ENCODE results near the gene TXNRD2. TPM values are rescaled to one million over a fixed set of nuclear protein-coding genes. Genes with fewer than 3 reads are reported as not detected.
A peak's percentile ranks its signal among the peaks of the same experiment; 100 is the strongest.

TXNRD2 gene
- total RNA-seq, 1 donor from 2014 or later: 6.4 TPM

GRCh38 chr22:19960491-19961200 is 19.0 kb upstream of the TXNRD2 start:
- Mint-ChIP-seq H3K4me3 (ENCODE audit: unreplicated experiment) (peak overlapping the region; percentile 25), H3K27me3 (ENCODE audit: unreplicated experiment) (peaks cover 2% of the 10 kb centered on the region), H3K36me3 (ENCODE audit: unreplicated experiment) (no peaks in the 10 kb centered on the region), H3K9me3 (ENCODE audit: unreplicated experiment) (peaks cover 10% of the 10 kb centered on the region), H3K27ac (ENCODE audit: unreplicated experiment) (no peak overlapping the region), H3K4me1 (ENCODE audit: low read depth, unreplicated experiment) (peaks cover 5% of the 10 kb centered on the region)
- no peak for TF ChIP-seq CTCF (IDR thresholded peaks at IDR 0.05; ENCODE audit: partially characterized antibody, unreplicated experiment)
- DNase-seq: peak; percentile 9

GRCh38 chr22:19959587-19960490 is 18.2 kb upstream of the TXNRD2 start:
- Mint-ChIP-seq H3K27me3 (ENCODE audit: unreplicated experiment) (peaks cover 3% of the 10 kb centered on the region), H3K4me3 (ENCODE audit: unreplicated experiment) (peak overlapping the region; percentile 59), H3K4me1 (ENCODE audit: low read depth, unreplicated experiment) (peaks cover 7% of the 10 kb centered on the region), H3K36me3 (ENCODE audit: unreplicated experiment) (no peaks in the 10 kb centered on the region), H3K27ac (ENCODE audit: unreplicated experiment) (peak overlapping the region; percentile 52), H3K9me3 (ENCODE audit: unreplicated experiment) (peaks cover 6% of the 10 kb centered on the region)
- no peak for DNase-seq
- no peak for TF ChIP-seq CTCF (IDR thresholded peaks at IDR 0.05; ENCODE audit: partially characterized antibody, unreplicated experiment)

GRCh38 chr22:19959043-19959586 is 17.5 kb upstream of the TXNRD2 start:
- peak overlapping the region; percentile 78 for H3K4me3 Mint-ChIP-seq (ENCODE audit: unreplicated experiment)
- H3K27ac Mint-ChIP-seq (ENCODE audit: unreplicated experiment): peak overlapping the region; percentile 43
- H3K4me1 Mint-ChIP-seq (ENCODE audit: low read depth, unreplicated experiment): peaks cover 9% of the 10 kb centered on the region
- no peak for TF ChIP-seq CTCF (IDR thresholded peaks at IDR 0.05; ENCODE audit: partially characterized antibody, unreplicated experiment)
- DNase-seq: peak; percentile 93
- peaks cover 10% of the 10 kb centered on the region for H3K9me3 Mint-ChIP-seq (ENCODE audit: unreplicated experiment)
- H3K27me3 Mint-ChIP-seq (ENCODE audit: unreplicated experiment): peaks cover 5% of the 10 kb centered on the region
- H3K36me3 Mint-ChIP-seq (ENCODE audit: unreplicated experiment): no peaks in the 10 kb centered on the region

GRCh38 chr22:19958083-19959042 is 16.7 kb upstream of the TXNRD2 start:
- H3K27ac Mint-ChIP-seq (ENCODE audit: unreplicated experiment): peak overlapping the region; percentile 43
- peaks cover 5% of the 10 kb centered on the region for H3K27me3 Mint-ChIP-seq (ENCODE audit: unreplicated experiment)
- no peak for TF ChIP-seq CTCF (IDR thresholded peaks at IDR 0.05; ENCODE audit: partially characterized antibody, unreplicated experiment)
- H3K9me3 Mint-ChIP-seq (ENCODE audit: unreplicated experiment): peaks cover 8% of the 10 kb centered on the region
- H3K4me1 Mint-ChIP-seq (ENCODE audit: low read depth, unreplicated experiment): peaks cover 11% of the 10 kb centered on the region
- peak; percentile 4 for DNase-seq
- no peaks in the 10 kb centered on the region for H3K36me3 Mint-ChIP-seq (ENCODE audit: unreplicated experiment)
- peak overlapping the region; percentile 78 for H3K4me3 Mint-ChIP-seq (ENCODE audit: unreplicated experiment)

All from glutamatergic neuron (in vitro differentiated cells).